ENCODE measurements around the gene ATL3.

DNA sequence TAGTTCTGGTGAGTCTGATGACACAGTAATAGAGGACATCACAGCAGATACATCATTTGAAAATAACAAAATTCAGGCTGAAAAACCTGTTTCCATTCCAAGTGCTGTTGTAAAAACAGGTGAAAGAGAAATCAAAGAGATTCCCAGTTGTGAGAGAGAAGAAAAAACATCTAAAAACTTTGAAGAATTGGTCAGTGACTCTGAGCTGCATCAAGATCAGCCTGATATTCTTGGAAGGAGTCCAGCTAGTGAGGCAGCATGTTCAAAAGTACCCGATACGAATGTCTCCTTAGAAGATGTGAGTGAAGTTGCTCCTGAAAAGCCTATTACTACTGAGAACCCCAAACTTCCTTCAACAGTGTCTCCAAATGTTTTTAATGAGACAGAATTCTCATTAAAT lies 48.8 kb upstream of the ATL3 start:
- TF ChIP-seq CTCF (conservative IDR thresholded peaks at IDR 0.05) (no peak), EZH2 (IDR thresholded peaks at IDR 0.05; ENCODE audit: low read depth) (no peak)

All from PC-9 (cell line).